HepG2 (cell line): ENCODE measurements around the gene ANAPC1. TPM values are rescaled to one million over a fixed set of nuclear protein-coding genes. Genes with fewer than 3 reads are reported as not detected.

Experiments
- CAMTA2 ChIP-seq: sonication (generic); formaldehyde crosslinking; IDR thresholded peaks from 2 replicates; pipeline ENCODE4 v1.4.0; 2020; ENCODE audit warnings: mild to moderate bottlenecking, missing genetic modification reagents, borderline replicate concordance
- CREB1 ChIP-seq, 2 experiments: fragments of 450-650 bp in 1 of 2; IDR thresholded peaks; 2 replicates each; pipeline ENCODE4 v1.6.1; 2016 to 2017; ENCODE audit warnings: control low read depth in 1 of 2, mild to moderate bottlenecking in 1 of 2, missing compliant biosample characterization in 1 of 2, missing genetic modification characterization in 1 of 2
- HIC2 ChIP-seq: sonication (generic); formaldehyde crosslinking; IDR thresholded peaks from 2 replicates; pipeline ENCODE4 v1.9.0; 2022; ENCODE audit warnings: low read depth, missing genetic modification reagents
- HIVEP1 ChIP-seq: sonication (generic); formaldehyde crosslinking; IDR thresholded peaks from 2 replicates; pipeline ENCODE4 v1.4.0; 2020; ENCODE audit warnings: mild to moderate bottlenecking, missing genetic modification reagents
- HNRNPK ChIP-seq: fragments of 200-400 bp; formaldehyde crosslinking; IDR thresholded peaks from 2 replicates; pipeline ENCODE4 v1.6.1; 2018; ENCODE audit warnings: low read length, low read depth, moderate library complexity, mild to moderate bottlenecking; ENCODE audit not compliant: poor library complexity, severe bottlenecking
- MIXL1 ChIP-seq: IDR thresholded peaks from 2 replicates; pipeline ENCODE4 v1.6.1; 2016
- MTERF4 ChIP-seq: sonication (generic); formaldehyde crosslinking; IDR thresholded peaks from 2 replicates; pipeline ENCODE4 v1.8.0; 2023; ENCODE audit warnings: mild to moderate bottlenecking, missing genetic modification reagents
- NFIB ChIP-seq: sonication (generic); formaldehyde crosslinking; IDR thresholded peaks from 2 replicates; pipeline ENCODE4 v1.9.0; 2021; ENCODE audit warnings: missing genetic modification reagents, mild to moderate bottlenecking, borderline replicate concordance
- POLR2AphosphoS5 ChIP-seq: IDR thresholded peaks from 2 replicates; pipeline ENCODE4 v1.6.1; 2012; ENCODE audit warnings: low read depth, low read length
- PTBP1 ChIP-seq: fragments of 200-400 bp; formaldehyde crosslinking; IDR thresholded peaks from 2 replicates; pipeline ENCODE4 v1.6.1; 2018; ENCODE audit warnings: low read length, low read depth; ENCODE audit not compliant: poor library complexity, severe bottlenecking
- RCOR2 ChIP-seq: IDR thresholded peaks from 2 replicates; pipeline ENCODE4 v1.6.1; 2016; ENCODE audit warnings: missing biosample characterization, missing genetic modification reagents
- ZKSCAN5 ChIP-seq: sonication (generic); formaldehyde crosslinking; IDR thresholded peaks from 2 replicates; pipeline ENCODE4 v1.5.1; 2020; ENCODE audit warnings: mild to moderate bottlenecking, missing genetic modification reagents
- ZNF276 ChIP-seq: sonication (generic); formaldehyde crosslinking; IDR thresholded peaks from 2 replicates; pipeline ENCODE4 v1.4.0; 2020; ENCODE audit warnings: mild to moderate bottlenecking, low read depth, missing genetic modification reagents
- ZNF333 ChIP-seq: sonication (generic); formaldehyde crosslinking; IDR thresholded peaks from 2 replicates; pipeline ENCODE4 v1.4.0; 2020; ENCODE audit warnings: mild to moderate bottlenecking, missing genetic modification reagents, borderline replicate concordance
- ZNF549 ChIP-seq: sonication (generic); formaldehyde crosslinking; IDR thresholded peaks from 2 replicates; pipeline ENCODE4 v1.5.0; 2020; ENCODE audit warnings: missing genetic modification reagents
- ZNF598 ChIP-seq: sonication (generic); formaldehyde crosslinking; IDR thresholded peaks from 2 replicates; pipeline ENCODE4 v1.5.1; 2020; ENCODE audit warnings: mild to moderate bottlenecking, missing genetic modification reagents, borderline replicate concordance
- polyA plus RNA-seq, 8 experiments: library from polyadenylated mRNA; depleted of rRNA in 3 of 8; stranded (reverse) in 7 of 8; unstranded in 1 of 8; fragments of >200 nt; fragmentation: Illumina TruSeq in 4 of 8; extraction: Trizol in 4 of 8; gene quantifications; 2 replicates each; pipeline versions ENCODE4 v1.2.1 to v1.2.3, GENCODE V29; 2011 to 2016; ENCODE audit warnings: low read depth in 4 of 8, missing spikeins in 1 of 8, mixed read lengths in 1 of 8; ENCODE audit not compliant: insufficient read depth in 1 of 8
- total RNA-seq, 5 experiments: library from RNA; depleted of rRNA; stranded (reverse); fragments of >200 nt; fragmentation: Illumina TruSeq; extraction: Trizol; gene quantifications; 2 replicates each; pipeline ENCODE4 v1.2.3, GENCODE V29; 2016; ENCODE audit warnings: low read depth in 1 of 5
- TF ChIP-seq, protein P1 (sequence below): sonication (generic); formaldehyde crosslinking; IDR thresholded peaks from 2 replicates; pipeline ENCODE4; 2020; ENCODE audit warnings: missing genetic modification reagents, mild to moderate bottlenecking, borderline replicate concordance
- TF ChIP-seq, protein P2 (sequence below): sonication (generic); formaldehyde crosslinking; IDR thresholded peaks from 2 replicates; pipeline ENCODE4 v1.4.0; 2020; ENCODE audit warnings: missing genetic modification reagents

ANAPC1 gene
- total and polyA plus RNA-seq, 2 of the 13 experiments (the other 11 are each of a cell fraction or from before 2014, with no cell fraction given), result 50.0 to 89.7 TPM

DNA sequence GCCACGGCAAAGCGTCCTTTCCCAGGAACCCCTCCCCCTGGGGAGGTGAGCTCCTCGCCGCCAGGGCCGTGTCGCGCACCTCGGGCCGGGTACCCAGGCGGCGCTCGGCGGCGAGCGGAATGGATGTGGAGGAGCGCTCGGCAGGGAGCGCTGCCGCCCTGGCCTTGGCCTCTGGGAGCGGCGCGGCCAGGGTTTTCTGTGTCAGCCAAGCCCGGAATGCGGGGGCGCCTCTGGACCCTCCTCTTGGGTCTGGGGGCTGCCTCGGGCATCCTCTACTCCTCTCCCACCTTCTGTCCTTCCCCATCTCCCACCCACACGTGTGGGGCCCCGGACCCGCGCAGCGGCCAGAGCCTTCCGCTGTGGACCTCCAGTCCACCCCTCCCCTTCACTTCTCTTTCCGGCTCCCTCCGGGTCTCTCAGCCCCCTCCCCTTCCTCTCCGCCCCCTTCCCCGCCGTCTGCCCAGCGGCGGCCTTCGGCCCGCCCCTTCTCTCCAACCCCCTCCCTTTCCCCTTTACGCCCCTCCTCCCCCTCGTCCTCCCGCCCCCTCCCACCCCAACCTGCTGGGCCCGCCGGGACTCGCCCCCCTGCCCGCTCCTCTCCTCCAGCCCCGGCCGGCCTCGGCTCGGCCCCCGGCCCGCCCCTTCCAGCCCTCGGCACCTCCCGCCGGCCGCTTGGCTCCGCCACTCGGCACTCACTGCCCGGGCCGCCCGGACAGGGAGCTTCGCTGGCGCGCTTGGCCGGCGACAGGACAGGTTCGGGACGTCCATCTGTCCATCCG is 14.1 kb upstream of the ANAPC1 start, which contains the start of gene MERTK (continued):
- TF ChIP-seq NFIB (CRISPR knock-in tag) (no peak), HNRNPK (peak; percentile 99), ZNF549 (CRISPR knock-in tag) (no peak), ZKSCAN5 (CRISPR knock-in tag) (no peak), MTERF4 (no peak; the same call in none of the 2 replicates), ZNF276 (peak; percentile 32; the same call in 1 of the 2 replicates), RCOR2 (0 out of 2 replicates have a peak, but pooled peaks have one; percentile 56), CAMTA2 (CRISPR knock-in tag) (no peak), CREB1 (IDR thresholded peaks at IDR 0.05) (no peak), CREB1 (CRISPR knock-in tag; IDR thresholded peaks at IDR 0.05) (no peak), PTBP1 (no peak), ZNF598 (CRISPR knock-in tag) (0 out of 2 replicates have a peak, but pooled peaks have one; percentile 62), HIC2 (CRISPR knock-in tag) (peak; percentile 63), HIVEP1 (CRISPR knock-in tag) (peak; percentile 37; the same call in 1 of the 2 replicates), ZNF333 (no peak; the same call in 1 of the 2 replicates), MIXL1 (no peak), POLR2AphosphoS5 (peak; percentile 97)
- TF ChIP-seq, protein P1, sequence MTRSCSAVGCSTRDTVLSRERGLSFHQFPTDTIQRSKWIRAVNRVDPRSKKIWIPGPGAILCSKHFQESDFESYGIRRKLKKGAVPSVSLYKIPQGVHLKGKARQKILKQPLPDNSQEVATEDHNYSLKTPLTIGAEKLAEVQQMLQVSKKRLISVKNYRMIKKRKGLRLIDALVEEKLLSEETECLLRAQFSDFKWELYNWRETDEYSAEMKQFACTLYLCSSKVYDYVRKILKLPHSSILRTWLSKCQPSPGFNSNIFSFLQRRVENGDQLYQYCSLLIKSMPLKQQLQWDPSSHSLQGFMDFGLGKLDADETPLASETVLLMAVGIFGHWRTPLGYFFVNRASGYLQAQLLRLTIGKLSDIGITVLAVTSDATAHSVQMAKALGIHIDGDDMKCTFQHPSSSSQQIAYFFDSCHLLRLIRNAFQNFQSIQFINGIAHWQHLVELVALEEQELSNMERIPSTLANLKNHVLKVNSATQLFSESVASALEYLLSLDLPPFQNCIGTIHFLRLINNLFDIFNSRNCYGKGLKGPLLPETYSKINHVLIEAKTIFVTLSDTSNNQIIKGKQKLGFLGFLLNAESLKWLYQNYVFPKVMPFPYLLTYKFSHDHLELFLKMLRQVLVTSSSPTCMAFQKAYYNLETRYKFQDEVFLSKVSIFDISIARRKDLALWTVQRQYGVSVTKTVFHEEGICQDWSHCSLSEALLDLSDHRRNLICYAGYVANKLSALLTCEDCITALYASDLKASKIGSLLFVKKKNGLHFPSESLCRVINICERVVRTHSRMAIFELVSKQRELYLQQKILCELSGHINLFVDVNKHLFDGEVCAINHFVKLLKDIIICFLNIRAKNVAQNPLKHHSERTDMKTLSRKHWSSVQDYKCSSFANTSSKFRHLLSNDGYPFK (CRISPR knock-in tag), result peak; percentile 49
- TF ChIP-seq, protein P2, sequence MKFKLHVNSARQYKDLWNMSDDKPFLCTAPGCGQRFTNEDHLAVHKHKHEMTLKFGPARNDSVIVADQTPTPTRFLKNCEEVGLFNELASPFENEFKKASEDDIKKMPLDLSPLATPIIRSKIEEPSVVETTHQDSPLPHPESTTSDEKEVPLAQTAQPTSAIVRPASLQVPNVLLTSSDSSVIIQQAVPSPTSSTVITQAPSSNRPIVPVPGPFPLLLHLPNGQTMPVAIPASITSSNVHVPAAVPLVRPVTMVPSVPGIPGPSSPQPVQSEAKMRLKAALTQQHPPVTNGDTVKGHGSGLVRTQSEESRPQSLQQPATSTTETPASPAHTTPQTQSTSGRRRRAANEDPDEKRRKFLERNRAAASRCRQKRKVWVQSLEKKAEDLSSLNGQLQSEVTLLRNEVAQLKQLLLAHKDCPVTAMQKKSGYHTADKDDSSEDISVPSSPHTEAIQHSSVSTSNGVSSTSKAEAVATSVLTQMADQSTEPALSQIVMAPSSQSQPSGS (CRISPR knock-in tag), result 0 out of 2 replicates have a peak, but pooled peaks have one; percentile 44
